ENCODE measurements around the gene RFC5.

The RFC5 gene

DNA sequence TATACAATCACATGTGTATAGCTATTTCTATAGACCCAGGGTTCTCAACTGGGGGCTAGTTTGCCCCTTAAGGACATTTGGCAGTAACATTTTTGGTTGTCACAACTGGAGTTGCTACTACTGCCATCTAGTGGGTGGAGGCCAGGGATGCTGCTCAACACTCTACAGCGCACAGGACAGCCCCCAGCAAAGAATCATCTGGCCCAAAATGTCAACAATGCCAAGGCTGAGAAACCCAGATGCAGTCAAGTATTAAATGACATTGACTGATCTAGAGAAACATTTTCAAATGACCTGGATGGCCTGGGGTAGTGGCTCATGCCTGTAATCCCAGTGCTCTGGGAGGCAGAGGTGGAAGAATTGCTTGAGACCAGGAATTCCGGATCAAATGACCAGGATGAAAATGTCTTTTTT, 38.6 kb downstream of the RFC5 start:
- peak; percentile 68 for TF ChIP-seq CTCF (IDR thresholded peaks at IDR 0.05; ENCODE audit: control extremely low read depth, extremely low read depth, low read depth, missing control alignments)
- POLR2A ChIA-PET = no interaction called here
- peak; percentile 49 for DNase-seq (ENCODE audit: extremely low spot score)
- CTCF ChIA-PET = interaction anchor here (0.6 to 5.9 kb wide), 15 partner anchors 10 to 217 kb away, joined by 3 to 73 read pairs (median 6); no protein-coding TSS in a partner anchor

GRCh38 chr12:118055865-118056773, 39.6 kb downstream of the RFC5 start:
- POLR2A ChIA-PET = interaction anchor here (0.6 kb wide), 2 partner anchors 96 to 320 kb away, joined by 3 read pairs; partner anchors contain the start of gene SUDS3
- no peak for TF ChIP-seq CTCF (IDR thresholded peaks at IDR 0.05; ENCODE audit: control extremely low read depth, extremely low read depth, low read depth, missing control alignments)
- no peak for DNase-seq (ENCODE audit: extremely low spot score)
- CTCF ChIA-PET = interaction anchor here (0.9 to 5.9 kb wide), 19 partner anchors 10 to 320 kb away, joined by 3 to 73 read pairs (median 4); partner anchors contain the start of gene SUDS3

GRCh38 chr12:118058227-118058626, 41.7 kb downstream of the RFC5 start:
- ChIA-PET POLR2A (interaction anchor here (0.7 kb wide), 1 partner anchor 1972 kb away, joined by 4 read pairs; no protein-coding TSS in a partner anchor), CTCF (interaction anchor here (1.2 to 5.9 kb wide), 5 partner anchors 8 to 184 kb away, joined by 3 to 73 read pairs (median 22); no protein-coding TSS in a partner anchor)
- DNase-seq (ENCODE audit: extremely low spot score) = no peak
- TF ChIP-seq CTCF (IDR thresholded peaks at IDR 0.05; ENCODE audit: control extremely low read depth, extremely low read depth, low read depth, missing control alignments) = no peak

DNA sequence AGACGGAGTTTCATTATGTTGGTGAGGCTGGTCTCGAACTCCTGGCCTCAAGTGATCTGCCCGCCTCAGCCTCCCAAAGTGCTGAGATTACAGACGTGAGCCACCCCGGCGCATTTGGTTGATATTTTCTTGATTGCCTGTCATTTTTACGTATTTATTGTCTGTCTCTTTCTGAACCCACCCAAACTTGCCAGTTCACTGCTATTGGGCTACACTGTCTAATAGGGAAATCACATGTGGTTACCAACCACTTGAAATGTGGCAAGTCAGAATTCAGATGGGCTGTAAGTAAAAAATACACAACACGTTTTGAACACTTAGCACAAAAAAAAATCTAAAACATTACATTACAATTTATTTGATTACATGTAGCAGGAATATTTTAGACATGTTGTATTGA, 42.4 kb downstream of the RFC5 start:
- no peak for TF ChIP-seq CTCF (IDR thresholded peaks at IDR 0.05; ENCODE audit: control extremely low read depth, extremely low read depth, low read depth, missing control alignments)
- ChIA-PET POLR2A (no interaction called here), CTCF (interaction anchor here (1.7 to 3.7 kb wide), 2 partner anchors 184 to 317 kb away, joined by 7 to 18 read pairs; partner anchors contain the start of gene SUDS3)
- DNase-seq (ENCODE audit: extremely low spot score) = no peak

DNA sequence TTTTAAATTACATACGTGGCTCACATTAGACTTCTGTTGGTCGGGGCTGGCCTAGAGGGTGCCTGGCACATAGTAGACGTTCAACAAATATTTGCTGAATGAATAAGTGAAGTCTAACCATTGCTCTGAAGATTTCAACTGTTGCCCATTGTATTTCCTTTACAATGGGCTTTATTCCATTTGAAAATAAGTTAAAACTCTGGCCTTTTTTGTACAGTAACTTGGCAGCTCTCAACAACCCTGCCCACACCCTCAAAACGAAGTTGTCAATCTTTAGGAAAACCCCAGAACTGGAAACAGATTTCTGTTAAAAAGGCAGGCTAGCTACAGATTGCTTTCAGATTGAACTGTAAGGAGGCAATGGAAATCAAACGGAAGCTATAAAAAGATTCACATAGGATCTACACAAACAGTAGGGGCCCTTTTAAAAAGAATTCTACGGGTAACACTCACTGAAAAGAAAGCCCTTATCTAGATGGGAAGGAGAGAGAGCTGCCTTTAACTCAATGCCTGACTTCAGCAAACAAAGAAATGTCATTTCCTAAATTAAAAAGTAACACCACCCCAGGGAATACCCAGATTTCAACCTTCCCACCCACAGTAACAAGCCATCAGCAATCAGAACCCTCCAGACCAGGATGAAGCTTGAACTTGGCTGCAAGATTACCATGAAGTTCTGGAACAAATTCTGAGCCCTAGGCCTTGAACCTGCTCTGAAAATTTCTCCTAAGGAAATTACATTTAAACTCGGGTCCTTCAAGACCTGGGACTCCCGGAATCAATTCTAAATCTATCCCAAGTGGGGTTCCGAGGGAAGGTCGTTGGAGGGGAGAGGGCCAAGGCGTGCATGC, 43.1 kb downstream of the RFC5 start:
- ChIA-PET CTCF (interaction anchor here (1.2 to 3.7 kb wide), 3 partner anchors 9 to 317 kb away, joined by 4 to 18 read pairs (median 7); partner anchors contain the start of gene SUDS3), POLR2A (no interaction called here)
- no peak for TF ChIP-seq CTCF (IDR thresholded peaks at IDR 0.05; ENCODE audit: control extremely low read depth, extremely low read depth, low read depth, missing control alignments)
- DNase-seq (ENCODE audit: extremely low spot score) = no peak
